ENCODE results near the gene HSF4. TPM values are rescaled to one million over a fixed set of nuclear protein-coding genes. Genes with fewer than 3 reads are reported as not detected.

The HSF4 gene
- total RNA-seq, 1 donor from 2014 or later, result 5.5 TPM

DNA sequence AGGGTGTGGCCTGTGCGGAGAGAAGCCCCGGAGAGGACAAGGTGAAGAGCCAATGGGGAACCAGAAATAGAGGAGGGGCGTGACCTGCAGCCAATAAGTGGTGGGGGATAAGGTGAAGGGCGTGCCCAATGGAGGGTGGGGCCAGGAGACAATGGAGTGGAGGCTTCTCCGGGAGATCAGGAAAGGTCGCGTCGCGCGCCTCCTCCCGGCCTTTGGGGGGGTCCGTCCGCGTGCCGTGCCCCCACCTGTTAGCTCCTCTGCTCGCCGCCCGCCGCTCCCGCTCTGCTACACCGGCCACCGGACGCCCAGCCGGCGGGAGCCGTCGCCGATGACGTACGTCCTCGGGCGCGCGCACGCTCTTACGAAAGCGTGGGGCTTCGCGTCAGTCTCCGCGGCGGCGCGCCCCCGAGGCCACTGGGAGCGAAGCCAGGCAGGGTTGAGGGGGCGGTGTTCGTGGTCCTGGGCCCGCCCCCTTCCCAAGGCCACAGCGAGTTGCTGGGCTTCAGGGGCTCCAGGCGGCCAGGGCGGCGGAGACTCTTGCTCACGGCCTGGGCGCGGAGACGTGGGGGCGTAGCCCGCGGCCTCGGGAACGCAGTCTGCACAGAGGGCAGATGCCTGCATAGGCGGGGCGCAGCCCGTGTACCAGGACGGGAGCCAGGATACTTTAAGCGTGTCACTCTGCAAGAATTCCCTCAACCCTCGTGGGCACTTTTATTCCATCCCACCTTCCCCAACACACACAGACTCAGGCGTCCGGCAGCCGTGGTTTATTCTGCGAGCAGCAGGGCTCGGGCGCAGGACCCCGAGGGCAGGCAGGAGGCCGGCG lies 19.3 kb downstream of the HSF4 start, which contains the start of gene MATCAP1:
TSS of gene MATCAP1 (minus strand) at position 337 of the 826 bp plus-strand sequence. CDS start 3,353 bp downstream, outside the sequence.
- TF ChIP-seq, protein P1, sequence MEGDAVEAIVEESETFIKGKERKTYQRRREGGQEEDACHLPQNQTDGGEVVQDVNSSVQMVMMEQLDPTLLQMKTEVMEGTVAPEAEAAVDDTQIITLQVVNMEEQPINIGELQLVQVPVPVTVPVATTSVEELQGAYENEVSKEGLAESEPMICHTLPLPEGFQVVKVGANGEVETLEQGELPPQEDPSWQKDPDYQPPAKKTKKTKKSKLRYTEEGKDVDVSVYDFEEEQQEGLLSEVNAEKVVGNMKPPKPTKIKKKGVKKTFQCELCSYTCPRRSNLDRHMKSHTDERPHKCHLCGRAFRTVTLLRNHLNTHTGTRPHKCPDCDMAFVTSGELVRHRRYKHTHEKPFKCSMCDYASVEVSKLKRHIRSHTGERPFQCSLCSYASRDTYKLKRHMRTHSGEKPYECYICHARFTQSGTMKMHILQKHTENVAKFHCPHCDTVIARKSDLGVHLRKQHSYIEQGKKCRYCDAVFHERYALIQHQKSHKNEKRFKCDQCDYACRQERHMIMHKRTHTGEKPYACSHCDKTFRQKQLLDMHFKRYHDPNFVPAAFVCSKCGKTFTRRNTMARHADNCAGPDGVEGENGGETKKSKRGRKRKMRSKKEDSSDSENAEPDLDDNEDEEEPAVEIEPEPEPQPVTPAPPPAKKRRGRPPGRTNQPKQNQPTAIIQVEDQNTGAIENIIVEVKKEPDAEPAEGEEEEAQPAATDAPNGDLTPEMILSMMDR (IDR thresholded peaks at IDR 0.05; ENCODE audit: insufficient read depth, low read length, poor library complexity, severe bottlenecking), result no peak
- Histone ChIP-seq H3K4me3 (ENCODE audit: low read depth, low read length) (peak within 1 kb of the TSS; percentile 63), H3K36me3 (ENCODE audit: control insufficient read depth, insufficient read depth, low read length) (no peaks in the 10 kb centered on the region), H3K27me3 (ENCODE audit: control insufficient read depth, insufficient read depth, low read length) (peaks cover 6% of the 10 kb centered on the region)
- DNase-seq (ENCODE audit: low read depth), result peak; percentile 93

DNA sequence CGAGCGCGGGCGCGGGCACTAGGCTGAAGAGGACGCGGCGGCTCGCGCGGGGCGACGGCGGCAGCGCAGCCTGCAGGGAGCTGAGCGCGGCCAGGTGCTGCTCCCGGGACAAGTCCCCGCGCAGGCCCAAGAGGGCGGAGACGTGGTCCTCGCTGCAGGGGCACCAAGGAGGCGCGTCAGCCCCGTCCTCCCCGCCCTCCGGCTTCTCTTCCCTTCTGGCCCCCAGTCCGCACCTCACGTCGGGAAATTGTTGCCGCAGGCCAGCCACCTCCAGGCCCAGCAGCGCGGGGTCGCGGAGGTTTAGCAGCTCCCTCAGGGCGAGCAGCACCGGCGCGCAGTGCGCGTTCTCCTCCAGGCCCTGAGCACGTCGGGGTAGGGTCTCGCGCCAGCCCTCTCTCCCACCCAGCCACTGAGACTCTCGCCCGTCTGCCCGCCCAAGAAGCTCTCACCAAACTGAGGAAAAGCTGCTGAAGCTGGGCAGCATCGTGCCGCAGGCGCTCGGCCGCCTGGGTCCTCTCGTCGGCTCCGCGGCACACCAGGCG lies 20.0 kb downstream of the HSF4 start:
- H3K36me3 ChIP-seq (ENCODE audit: control insufficient read depth, insufficient read depth, low read length), result no peaks in the 10 kb centered on the region
- peak overlapping the region; percentile 63 for H3K4me3 ChIP-seq (ENCODE audit: low read depth, low read length)
- DNase-seq (ENCODE audit: low read depth), result no peak
- peaks cover 6% of the 10 kb centered on the region for H3K27me3 ChIP-seq (ENCODE audit: control insufficient read depth, insufficient read depth, low read length)
- TF ChIP-seq, protein P1 (IDR thresholded peaks at IDR 0.05; ENCODE audit: insufficient read depth, low read length, poor library complexity, severe bottlenecking), result no peak

DNA sequence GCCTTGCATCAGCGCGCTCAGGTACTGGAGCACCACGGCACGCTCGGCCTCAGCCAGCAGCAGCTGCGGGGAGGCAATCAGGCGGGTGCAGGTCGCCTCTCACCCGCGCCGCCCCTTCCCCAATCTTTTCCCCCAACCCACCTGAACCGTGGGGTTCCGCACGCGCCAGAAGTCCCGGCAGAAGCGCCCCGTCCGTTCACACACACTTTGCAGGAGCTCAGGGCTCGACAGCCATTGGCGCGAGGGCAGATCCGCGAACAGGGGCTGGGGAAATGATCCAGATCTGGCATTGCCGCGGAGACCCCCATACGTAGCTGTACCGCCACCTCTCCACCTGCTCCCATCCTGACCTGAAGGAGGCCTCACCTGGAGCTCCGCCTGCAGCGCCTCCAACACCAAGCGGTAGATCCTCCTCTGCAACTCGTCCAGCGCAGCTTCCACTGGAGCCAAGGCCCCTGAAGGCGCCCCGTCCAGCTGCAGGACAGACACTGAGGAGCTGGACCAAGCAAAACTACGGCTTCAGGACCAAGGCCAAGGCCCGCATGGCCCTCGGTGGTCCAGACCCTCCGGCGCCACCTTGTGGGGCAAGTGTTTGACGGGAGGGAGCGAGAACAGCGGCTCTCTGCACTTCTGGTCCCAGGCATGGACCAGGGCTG lies 20.6 kb downstream of the HSF4 start:
- Histone ChIP-seq H3K36me3 (ENCODE audit: control insufficient read depth, insufficient read depth, low read length) (no peaks in the 10 kb centered on the region), H3K27me3 (ENCODE audit: control insufficient read depth, insufficient read depth, low read length) (peaks cover 6% of the 10 kb centered on the region), H3K4me3 (ENCODE audit: low read depth, low read length) (no peak overlapping the region)
- TF ChIP-seq, protein P1 (IDR thresholded peaks at IDR 0.05; ENCODE audit: insufficient read depth, low read length, poor library complexity, severe bottlenecking), result peak; percentile 95
- DNase-seq (ENCODE audit: low read depth), result no peak

DNA sequence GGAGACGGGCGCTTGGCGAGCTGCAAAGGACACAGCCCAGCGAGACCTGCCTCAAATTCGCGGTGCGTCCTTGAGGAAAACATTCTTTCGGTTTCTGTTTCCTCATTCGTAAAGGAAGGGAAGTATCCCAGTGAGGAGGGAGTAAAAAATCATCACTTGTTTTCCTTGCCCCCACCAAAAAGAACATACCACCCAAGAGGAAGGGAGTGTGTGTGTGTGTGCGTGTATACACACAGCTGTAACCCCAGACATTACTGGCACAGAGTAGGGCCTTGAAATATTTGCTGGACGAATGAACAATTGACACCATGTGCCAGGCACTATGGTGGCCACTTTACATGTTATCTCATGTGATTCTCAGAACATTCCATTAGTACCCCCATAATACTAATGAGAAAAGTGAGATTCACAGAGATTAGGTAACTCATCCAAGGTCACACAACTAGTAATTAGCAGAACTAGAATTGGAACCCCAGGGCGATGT lies 21.1 kb downstream of the HSF4 start:
- DNase-seq (ENCODE audit: low read depth), result no peak
- Histone ChIP-seq H3K27me3 (ENCODE audit: control insufficient read depth, insufficient read depth, low read length) (peaks cover 6% of the 10 kb centered on the region), H3K36me3 (ENCODE audit: control insufficient read depth, insufficient read depth, low read length) (no peaks in the 10 kb centered on the region), H3K4me3 (ENCODE audit: low read depth, low read length) (no peak overlapping the region)
- TF ChIP-seq, protein P1 (IDR thresholded peaks at IDR 0.05; ENCODE audit: insufficient read depth, low read length, poor library complexity, severe bottlenecking), result no peak

DNA sequence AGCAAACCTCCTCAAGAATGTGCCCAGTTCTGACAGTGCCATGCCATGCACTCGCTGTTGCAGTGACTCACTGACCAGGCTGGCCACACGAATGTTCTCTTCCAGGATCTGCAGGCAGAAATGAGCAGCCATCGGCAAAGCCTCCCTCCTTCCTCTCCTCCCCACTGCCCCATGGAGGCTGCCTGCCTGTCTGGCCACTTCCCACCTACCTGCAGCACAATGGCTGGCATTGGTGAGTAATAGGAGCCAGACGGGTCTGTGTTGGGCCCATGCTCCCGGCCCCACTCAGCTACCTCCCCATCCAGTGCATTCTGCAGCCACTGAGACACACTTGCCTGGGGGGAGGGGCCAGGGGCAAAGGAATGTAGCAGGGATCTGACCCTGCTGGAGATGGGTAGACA lies 22.0 kb downstream of the HSF4 start:
- TF ChIP-seq, protein P1 (IDR thresholded peaks at IDR 0.05; ENCODE audit: insufficient read depth, low read length, poor library complexity, severe bottlenecking), result no peak
- peaks cover 6% of the 10 kb centered on the region for H3K27me3 ChIP-seq (ENCODE audit: control insufficient read depth, insufficient read depth, low read length)
- no peak overlapping the region for H3K4me3 ChIP-seq (ENCODE audit: low read depth, low read length)
- no peaks in the 10 kb centered on the region for H3K36me3 ChIP-seq (ENCODE audit: control insufficient read depth, insufficient read depth, low read length)
- no peak for DNase-seq (ENCODE audit: low read depth)
